HG03196 (cell line): Measurements from ENCODE around the gene KRT3.
"Not testable (repeated sequence)": the region's sequence is repeated elsewhere in the genome, so short reads cannot be mapped to it uniquely, and the experiment has no call there.

ENCODE experiments used
- ATAC-seq: cut with Tn5 transposase; IDR thresholded peaks from one replicate; pipeline ENCODE4 v1.9.1; 2021; ENCODE audit not compliant: unreplicated experiment

KRT3 gene

GRCh38 chr12:52798671-52799504 is 3.0 kb upstream of the KRT3 start:
- no peak for ATAC-seq

- no peak for ATAC-seq
Observed at GRCh38 chr12:52798003-52798670, 2.2 kb upstream of the KRT3 start.

GRCh38 chr12:52797529-52797894 is 1.6 kb upstream of the KRT3 start:
- ATAC-seq, result no peak

DNA sequence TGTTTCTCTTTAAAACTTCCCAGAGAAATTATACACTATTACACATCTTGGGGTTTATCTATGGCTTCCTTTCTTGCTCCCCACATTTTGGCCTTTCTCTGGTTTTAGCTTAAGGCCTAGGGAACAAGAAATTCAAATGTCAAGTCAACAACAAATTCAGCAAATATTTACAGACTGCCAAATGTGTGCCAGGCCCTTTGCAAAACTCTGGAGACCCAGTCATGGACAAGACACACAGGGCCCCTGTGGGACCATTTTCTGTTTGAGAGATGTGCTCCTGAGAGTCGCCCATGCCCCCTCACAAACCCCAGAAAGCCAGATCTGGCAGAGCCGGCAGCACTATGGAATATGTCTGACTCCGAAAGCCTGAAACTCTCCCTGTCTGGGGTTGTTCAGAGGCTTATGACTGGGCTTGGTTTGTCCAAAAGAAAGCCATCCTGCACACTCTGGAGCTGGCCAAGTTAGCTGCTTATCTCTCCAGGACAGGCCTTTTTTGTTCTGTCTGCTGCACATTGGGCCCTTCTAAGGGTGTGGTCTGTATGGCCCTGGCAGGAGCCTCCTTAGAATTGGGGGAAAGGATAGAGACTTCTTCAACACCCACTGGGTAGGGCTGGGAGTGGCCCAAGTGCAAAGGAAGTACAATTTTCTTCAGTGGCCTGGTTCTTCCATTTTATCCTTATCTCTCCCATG is 1.1 kb upstream of the KRT3 start:
- no peak for ATAC-seq

- ATAC-seq, result no peak
Observed at GRCh38 chr12:52796429-52796794, 495 bp upstream of the KRT3 start.

- not testable (repeated sequence) for ATAC-seq
Observed at GRCh38 chr12:52795332-52795674, 614 bp downstream of the KRT3 start.

GRCh38 chr12:52794479-52795331 is 1.2 kb downstream of the KRT3 start:
- ATAC-seq, result no peak

DNA sequence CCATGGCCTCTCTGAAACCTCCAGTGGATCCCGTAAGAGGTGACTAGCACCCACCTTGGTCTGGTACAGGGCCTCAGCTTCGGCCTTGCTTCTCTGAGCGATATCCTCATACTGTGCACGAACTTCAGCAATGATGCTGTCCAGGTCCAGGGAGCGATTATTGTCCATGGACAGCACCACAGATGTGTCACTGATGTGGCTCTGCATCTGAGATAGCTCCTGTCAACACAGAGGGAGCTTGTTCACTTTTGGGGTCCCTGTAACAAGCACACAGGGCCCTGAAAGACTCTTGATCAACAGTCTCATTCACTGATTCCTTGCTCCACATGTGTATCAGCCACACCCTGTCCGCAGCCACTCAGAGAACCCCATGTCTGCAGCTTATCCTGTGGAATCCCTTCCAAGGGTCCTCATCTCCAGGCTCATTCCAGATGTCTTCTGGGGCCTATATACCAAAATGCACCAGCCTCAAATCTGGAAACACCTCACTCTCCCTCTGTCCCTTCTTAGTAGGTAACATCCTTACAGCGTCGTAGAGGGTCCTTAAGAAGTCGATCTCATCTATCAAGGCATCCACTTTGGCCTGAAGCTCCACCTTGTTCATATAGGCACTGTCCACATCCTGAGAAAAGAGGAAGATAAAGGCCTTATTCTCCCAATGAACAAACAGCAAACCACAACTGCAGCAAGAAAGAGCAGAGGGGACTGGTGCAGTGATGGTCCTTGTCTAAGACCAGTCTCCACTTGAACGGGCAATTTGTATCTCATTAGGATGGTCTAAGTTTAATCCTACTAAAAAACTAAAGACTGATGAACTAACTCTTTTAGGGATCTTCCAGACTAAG is 3.5 kb downstream of the KRT3 start:
- ATAC-seq, result no peak

DNA sequence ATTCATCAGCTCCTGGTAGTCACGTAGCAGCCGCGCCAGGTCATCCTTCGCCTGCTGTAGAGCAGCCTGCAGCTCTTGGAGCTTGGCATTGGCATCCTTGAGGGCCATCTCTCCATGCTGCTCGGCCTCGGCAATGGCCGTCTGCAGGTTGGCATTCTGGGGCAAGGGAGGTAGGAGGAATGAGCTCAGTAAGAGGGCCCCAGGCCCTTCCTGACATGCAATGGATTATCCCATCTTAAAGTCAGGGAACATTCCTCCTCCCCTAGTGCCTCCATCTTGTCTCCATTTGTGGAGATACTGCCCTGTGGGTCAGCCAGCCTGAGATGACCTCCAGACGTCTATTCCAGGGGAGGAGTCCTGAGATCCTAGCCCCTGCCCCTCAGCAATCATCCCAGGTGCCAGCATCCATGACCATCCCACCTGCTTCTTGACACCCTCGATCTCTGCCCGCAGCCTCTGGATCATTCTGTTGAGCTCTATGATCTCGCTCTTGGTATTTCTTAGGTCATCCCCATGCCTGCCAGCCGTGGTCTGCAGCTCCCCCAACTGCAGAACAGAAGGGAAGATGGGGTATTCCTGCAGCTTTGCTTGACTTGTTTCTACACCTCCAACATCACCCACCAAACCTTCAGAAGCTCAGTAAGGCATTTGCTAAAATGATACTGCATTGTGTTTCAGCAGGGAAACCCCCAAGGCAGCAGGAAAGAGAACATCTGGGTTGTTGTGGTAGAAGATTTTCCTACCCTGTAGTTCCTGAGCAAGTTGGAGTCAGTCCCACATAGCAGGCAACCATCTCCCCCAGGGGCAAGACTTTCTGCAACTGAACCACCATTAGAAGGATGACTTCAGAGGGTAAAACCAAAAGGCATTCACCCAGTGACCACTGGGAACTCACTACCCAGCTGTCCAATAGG is 4.4 kb downstream of the KRT3 start:
- no peak for ATAC-seq

DNA sequence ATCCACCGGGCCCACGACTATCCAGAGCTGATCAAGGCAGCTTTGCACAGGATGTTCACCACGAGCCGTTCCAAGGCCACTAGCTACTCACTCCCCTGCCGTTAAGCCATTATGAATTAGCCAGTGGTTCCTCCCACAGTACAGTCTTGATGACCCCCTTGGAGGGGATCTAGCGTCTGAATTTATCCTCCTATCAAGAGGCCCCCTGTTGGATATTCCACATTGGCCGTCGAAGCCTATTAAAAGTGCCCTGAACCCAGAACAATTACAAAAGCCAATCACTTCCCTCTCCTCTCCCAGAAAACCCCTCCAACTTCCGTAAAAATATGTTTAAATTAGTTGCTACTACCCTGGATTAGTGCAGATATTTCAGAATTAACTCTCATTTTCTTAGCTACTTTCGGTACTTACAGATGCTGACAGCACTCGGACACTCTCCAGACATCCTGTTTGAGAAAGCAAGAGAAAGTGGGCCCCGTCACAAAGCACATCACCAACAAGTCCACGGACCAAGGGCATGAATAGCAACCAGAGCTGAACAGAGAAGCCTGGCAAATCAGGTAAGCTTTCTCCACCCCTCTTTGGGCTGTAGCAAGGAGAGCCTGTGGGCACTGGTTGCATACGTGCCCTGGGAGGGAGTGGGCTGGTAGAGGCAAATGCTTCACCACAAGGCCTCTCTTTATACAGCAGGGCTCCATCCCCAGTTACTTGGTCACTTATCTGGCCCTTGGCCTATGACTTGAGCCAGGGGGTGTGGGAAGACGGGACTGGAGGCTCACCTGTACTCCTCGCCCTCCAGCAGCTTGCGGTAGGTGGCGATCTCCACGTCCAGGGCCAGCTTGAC is 5.3 kb downstream of the KRT3 start:
- ATAC-seq, result no peak

DNA sequence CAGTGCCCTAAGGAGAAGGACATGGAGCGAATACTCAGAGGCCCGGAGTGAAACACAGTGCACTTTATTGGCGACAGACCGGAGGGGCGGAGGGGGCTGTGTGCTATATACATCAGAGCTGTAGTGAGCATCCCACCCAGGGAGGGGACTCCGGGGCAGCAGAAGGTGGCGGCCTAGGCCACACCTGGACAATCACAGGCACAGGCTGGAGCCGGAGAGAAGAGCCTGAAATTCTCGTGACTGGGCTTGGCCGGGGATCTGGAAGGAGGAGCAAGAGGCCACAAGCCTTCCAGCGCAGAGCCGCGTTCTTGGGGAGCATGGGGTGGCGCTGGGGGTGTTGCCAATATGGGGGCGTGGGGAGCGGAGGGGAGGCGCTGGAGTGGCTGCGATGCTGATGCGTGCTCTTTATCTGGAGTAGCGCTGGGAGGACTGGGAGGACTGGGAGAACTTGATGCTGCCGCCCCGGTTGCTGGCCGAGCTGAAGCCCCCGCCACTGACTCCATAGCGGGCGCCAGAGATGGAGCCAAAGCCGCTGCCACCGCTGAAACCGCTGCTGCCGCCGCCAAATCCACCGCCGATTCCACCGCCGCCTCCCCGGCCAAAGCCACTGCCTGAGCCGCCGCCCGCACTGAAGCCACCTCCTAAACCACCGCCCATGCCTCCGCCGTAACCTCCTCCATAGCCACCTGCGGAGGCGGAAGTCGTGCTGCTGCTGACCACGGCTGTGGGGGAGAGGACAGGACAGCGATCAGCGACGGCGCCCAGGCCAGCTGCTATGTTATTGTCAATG is 6.1 kb downstream of the KRT3 start:
- ATAC-seq, result no peak

- no peak for ATAC-seq
Observed at GRCh38 chr12:52788876-52789636, 6.9 kb downstream of the KRT3 start.

DNA sequence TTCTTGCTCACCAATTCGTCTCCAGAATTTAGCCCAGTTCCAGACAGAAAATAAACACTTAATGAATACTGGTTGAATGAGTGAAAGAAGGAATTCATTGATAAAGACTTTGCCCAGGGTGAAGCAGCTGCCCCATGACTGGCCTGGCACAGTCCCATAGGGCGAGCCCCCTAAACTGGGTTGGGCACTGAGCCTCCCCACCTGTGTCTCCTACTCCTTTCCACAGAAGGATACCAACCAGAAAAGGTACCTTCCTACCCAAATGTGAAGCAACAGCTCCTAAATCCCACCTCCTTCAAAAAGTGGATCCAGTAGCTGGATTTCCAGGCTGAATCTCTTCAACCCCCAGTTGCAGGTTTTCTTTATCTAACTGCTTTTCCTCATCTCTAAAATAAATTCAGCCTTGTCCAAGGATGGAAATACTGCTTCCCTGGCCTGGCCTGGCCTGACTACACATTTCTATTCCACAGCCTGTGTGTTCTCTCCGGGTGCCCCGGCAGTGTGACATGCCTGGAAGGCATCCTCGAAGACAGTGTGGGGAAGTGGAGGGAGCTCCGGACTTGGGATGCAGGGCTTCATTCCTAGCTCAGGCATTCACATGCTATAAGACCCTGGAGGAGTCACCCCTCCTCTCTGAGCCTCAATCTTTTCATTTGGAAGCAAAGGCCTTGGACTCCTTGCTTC is 7.6 kb downstream of the KRT3 start:
- no peak for ATAC-seq

GRCh38 chr12:52787324-52788191 is 8.4 kb downstream of the KRT3 start:
- ATAC-seq, result no peak

DNA sequence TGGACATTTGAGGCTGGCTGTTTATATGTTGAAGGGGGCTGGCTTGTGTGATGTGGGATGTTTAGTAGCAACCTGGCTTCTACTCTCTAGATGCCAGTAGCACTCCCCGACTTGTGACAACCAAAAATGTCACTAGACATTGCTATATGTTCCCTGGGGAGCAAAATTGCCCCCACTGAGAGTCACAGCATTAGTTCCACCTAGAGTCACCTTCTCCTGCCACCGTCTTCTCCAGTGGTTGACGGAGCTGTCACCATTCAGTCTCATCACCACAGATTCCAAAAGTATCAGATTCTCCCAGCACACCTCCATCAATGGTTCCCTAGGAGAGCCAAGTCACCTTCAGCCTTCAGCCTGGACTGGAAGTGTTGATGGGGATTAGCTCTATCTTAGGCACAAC is 11.0 kb downstream of the KRT3 start:
- ATAC-seq, result no peak
